Upper lobe of left lung (tissue), 6 donors: ENCODE measurements around the gene SH2D3A. TPM values are rescaled to one million over a fixed set of nuclear protein-coding genes. Genes with fewer than 3 reads are reported as not detected.
A peak's percentile ranks its signal among the peaks of the same experiment; 100 is the strongest.
"Not testable (repeated sequence)": the region's sequence is repeated elsewhere in the genome, so short reads cannot be mapped to it uniquely, and the experiment has no call there.

Source experiments
- ATAC-seq, 2 donors: fragments of 200-7000 bp; cut with Tn5 transposase; one replicate each; pipeline ENCODE4 v1.9.1; 2022; ENCODE audit warnings: mild to moderate bottlenecking in 2 of 2, moderate library complexity in 2 of 2; ENCODE audit not compliant: low FRiP score in 2 of 2
- DNase-seq, 2 donors: peaks; one replicate each; pipeline ENCODE4 v3.0.0-alpha.2; 2019 to 2020
- H3K27ac ChIP-seq, 4 donors: fragments of 200-600 bp; sonication (generic); one replicate each; pipeline ENCODE4 v1.5.1; 2016 to 2019
- H3K27me3 ChIP-seq, 4 donors: fragments of 200-600 bp; sonication (generic); one replicate each; pipeline ENCODE4 v1.5.1; 2017 to 2019
- H3K36me3 ChIP-seq, 4 donors: fragments of 200-600 bp; sonication (generic); one replicate each; pipeline ENCODE4 v1.5.1; 2016 to 2019
- H3K4me1 ChIP-seq, 4 donors: fragments of 200-600 bp; sonication (generic); one replicate each; pipeline ENCODE4 v1.5.1; 2018 to 2019
- H3K4me3 ChIP-seq, 4 donors: fragments of 200-600 bp; sonication (generic); one replicate each; pipeline ENCODE4 v1.5.1; 2017 to 2019; ENCODE audit warnings: mild to moderate bottlenecking in 2 of 4, moderate library complexity in 1 of 4
- H3K9me3 ChIP-seq, 4 donors: fragments of 200-600 bp; sonication (generic); one replicate each; pipeline ENCODE4 v1.5.1; 2018 to 2019
- CTCF ChIP-seq, 6 experiments: fragments of 450-650 bp in 4 of 6; fragments of 200-600 bp in 2 of 6; sonication (generic) in 2 of 6; IDR thresholded peaks; one replicate each; pipeline ENCODE4 v1.5.1; 2016 to 2019; ENCODE audit warnings: antibody characterized with exemption in 6 of 6
- EP300 ChIP-seq, 4 donors: sonication (generic); formaldehyde crosslinking; IDR thresholded peaks; one replicate each; pipeline ENCODE4 v1.5.1; 2017; ENCODE audit warnings: antibody characterized with exemption in 4 of 4, control low read depth in 2 of 4
- POLR2A ChIP-seq, 4 donors: fragments of 450-650 bp; IDR thresholded peaks; one replicate each; pipeline ENCODE4 v1.5.1; 2016 to 2017; ENCODE audit warnings: antibody characterized with exemption in 4 of 4, mild to moderate bottlenecking in 2 of 4
- POLR2AphosphoS5 ChIP-seq, 2 donors: sonication (generic); formaldehyde crosslinking; IDR thresholded peaks; one replicate each; pipeline ENCODE4 v1.5.1; 2017; ENCODE audit warnings: antibody characterized with exemption in 2 of 2
- WGBS, 2 donors: methylation state at CpG; one replicate each; pipeline ENCODE4 v1.1.5; 2017 to 2018; 5-methylcytosine and 5-hydroxymethylcytosine counted together
- total RNA-seq, 6 donors: library from RNA; depleted of rRNA in 4 of 6; stranded (reverse); fragments of >200 nt in 4 of 6; gene quantifications; one replicate each; pipeline versions ENCODE4 v1.1.0 to v1.2.1, GENCODE V29; 2016 to 2021
- donor health status: DM: no; HTN: no; CAD: no; lungs with moderate emphysema.
- donor health status: DM: no; HTN: yes; CAD: no; lungs with severe emphysema.

The SH2D3A gene
- total RNA-seq, 6 donors from 2014 or later, result 24.9 to 109 (median 35.8) TPM

- H3K27ac ChIP-seq, result peak overlapping the region; percentile 62 to 83 (median 74)
- whole genome bisulfite sequencing, 2 donors, result 43 to 53% methylated on average over 8 to 9 of the region's 9 CpGs
These were observed 35.3 kb upstream of the SH2D3A start for GRCh38 chr19:6802336-6803035.

GRCh38 chr19:6801485-6802086, 34.4 kb upstream of the SH2D3A start:
- 7% methylated on average over 15 to 19 of the region's 19 CpGs for WGBS, 2 donors

More at GRCh38 chr19:6802336-6803035, 35.3 kb upstream of the SH2D3A start:
- H3K4me3 ChIP-seq, result peak overlapping the region in 2 of 4 donors; percentile 16 to 29
- TF ChIP-seq CTCF (IDR thresholded peaks at IDR 0.05) (peak in 1 of 6 experiments; percentile 12), EP300 (IDR thresholded peaks at IDR 0.05) (no peak), POLR2AphosphoS5 (IDR thresholded peaks at IDR 0.05) (peak; percentile 57 to 75), POLR2A (IDR thresholded peaks at IDR 0.05) (peak in 1 of 4 donors; percentile 36)
- no peaks in the 10 kb centered on the region for H3K27me3 ChIP-seq
- H3K9me3 ChIP-seq, result no peaks in the 10 kb centered on the region
- DNase-seq (peak in 1 of 2 donors; percentile 86), ATAC-seq (peak; percentile 82 to 85)
- H3K4me1 ChIP-seq, result peaks cover 8 to 38% (median 19%) of the 10 kb centered on the region in 4 donors
- no peaks in the 10 kb centered on the region for H3K36me3 ChIP-seq

DNA sequence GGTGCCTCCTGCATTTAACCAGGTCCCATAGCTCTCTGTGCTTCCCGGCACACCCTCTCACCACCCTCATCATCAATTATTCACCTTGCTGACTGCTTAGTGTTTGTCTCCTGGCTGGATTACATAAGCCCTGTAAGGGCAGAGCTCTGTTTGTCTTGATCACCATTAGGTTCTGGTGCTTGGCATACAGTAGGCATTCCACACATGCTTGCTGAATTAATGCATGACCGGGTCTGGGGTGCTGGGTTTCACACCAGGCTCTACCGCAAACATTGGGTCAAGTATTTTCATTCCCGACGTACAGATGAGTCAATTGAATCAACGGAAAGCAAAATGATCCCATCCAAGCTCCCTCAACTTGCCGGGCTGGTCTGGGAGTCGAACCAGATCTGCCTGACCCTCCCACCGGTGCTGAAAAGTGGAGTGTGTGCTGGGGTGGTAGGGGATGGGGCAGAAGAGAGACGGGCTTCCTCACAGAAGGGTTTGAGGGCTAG, 33.8 kb upstream of the SH2D3A start:
- Histone ChIP-seq H3K9me3 (no peaks in the 10 kb centered on the region), H3K36me3 (no peaks in the 10 kb centered on the region), H3K4me1 (peaks cover 8 to 38% (median 19%) of the 10 kb centered on the region in 4 donors), H3K27me3 (no peaks in the 10 kb centered on the region), H3K4me3 (peak overlapping the region in 3 of 4 donors; percentile 18 to 45 (median 42)), H3K27ac (peak overlapping the region; percentile 62 to 83 (median 74))
- peak in 1 of 2 donors; percentile 3 for ATAC-seq
- no peak for TF ChIP-seq CTCF (IDR thresholded peaks at IDR 0.05)
- no peak for TF ChIP-seq EP300 (IDR thresholded peaks at IDR 0.05)
- no peak for TF ChIP-seq POLR2AphosphoS5 (IDR thresholded peaks at IDR 0.05)
- TF ChIP-seq POLR2A (IDR thresholded peaks at IDR 0.05), result no peak
- no peak for DNase-seq
- 18 to 34% methylated on average over 10 of the region's 10 CpGs for WGBS, 2 donors

More at GRCh38 chr19:6801485-6802086, 34.4 kb upstream of the SH2D3A start:
- Histone ChIP-seq H3K27me3 (no peaks in the 10 kb centered on the region), H3K4me3 (peak overlapping the region in 3 of 4 donors; percentile 18 to 45 (median 42)), H3K36me3 (no peaks in the 10 kb centered on the region), H3K9me3 (no peaks in the 10 kb centered on the region), H3K4me1 (peaks cover 8 to 38% (median 19%) of the 10 kb centered on the region in 4 donors), H3K27ac (peak overlapping the region; percentile 62 to 83 (median 74))
- TF ChIP-seq POLR2A (IDR thresholded peaks at IDR 0.05) (peak in 1 of 4 donors; percentile 61), CTCF (IDR thresholded peaks at IDR 0.05) (no peak), POLR2AphosphoS5 (IDR thresholded peaks at IDR 0.05) (peak; percentile 26 to 61), EP300 (IDR thresholded peaks at IDR 0.05) (no peak)
- peak in 1 of 2 donors; percentile 84 for DNase-seq
- peak; percentile 85 to 88 for ATAC-seq

GRCh38 chr19:6800160-6800790, 33.0 kb upstream of the SH2D3A start:
- Histone ChIP-seq H3K27ac (peak overlapping the region in 2 of 4 donors; percentile 69 to 83), H3K4me1 (peaks cover 8 to 38% (median 19%) of the 10 kb centered on the region in 4 donors)
- not testable (repeated sequence) for H3K9me3 ChIP-seq, H3K36me3 ChIP-seq, H3K27me3 ChIP-seq, DNase-seq, ATAC-seq, H3K4me3 ChIP-seq
- 81 to 82% methylated on average over 14 of the region's 14 CpGs for WGBS, 2 donors

DNA sequence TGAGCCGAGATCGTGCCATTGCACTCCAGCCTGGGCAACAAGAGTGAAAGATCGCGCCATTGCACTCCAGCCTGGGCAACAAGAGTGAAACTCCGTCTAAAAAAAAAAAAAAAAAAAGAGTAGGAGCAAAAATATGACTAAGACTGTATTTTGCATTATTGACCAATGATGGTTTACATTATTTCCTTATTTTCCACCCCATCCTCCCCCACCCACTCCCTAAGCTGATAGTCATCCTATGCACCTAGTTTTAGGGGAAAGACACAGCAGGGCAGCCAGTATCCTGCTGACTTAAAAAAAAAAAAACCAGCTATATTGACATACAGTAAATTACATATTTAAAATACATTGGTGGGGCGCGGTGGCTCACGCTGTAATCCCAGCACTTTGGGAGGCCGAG, 30.4 kb upstream of the SH2D3A start:
- TF ChIP-seq CTCF (IDR thresholded peaks at IDR 0.05) (no peak), POLR2AphosphoS5 (IDR thresholded peaks at IDR 0.05) (no peak), POLR2A (IDR thresholded peaks at IDR 0.05) (no peak), EP300 (IDR thresholded peaks at IDR 0.05) (no peak)
- Histone ChIP-seq H3K9me3 (peaks cover 0 to 9% (median 3%) of the 10 kb centered on the region in 4 donors), H3K4me1 (peaks cover 8 to 28% (median 14%) of the 10 kb centered on the region in 4 donors), H3K27me3 (no peaks in the 10 kb centered on the region), H3K27ac (no peak overlapping the region), H3K4me3 (no peak overlapping the region), H3K36me3 (no peaks in the 10 kb centered on the region)
- ATAC-seq (no peak), DNase-seq (no peak)
- 76 to 84% methylated on average over 9 of the region's 9 CpGs for WGBS, 2 donors
